GM12878 (cell line): ENCODE results near the gene NLE1. TPM values are rescaled to one million over a fixed set of nuclear protein-coding genes. Genes with fewer than 3 reads are reported as not detected.

Experiments used
- ATAC-seq: fragments of 200-7000 bp; cut with Tn5 transposase; 3 replicates; pipeline ENCODE4 v1.9.1; 2020; ENCODE audit warnings: mild to moderate bottlenecking, moderate library complexity
- BruUV-seq: library from RNA; stranded (reverse); fragments of 400-500 nt; replicated peaks from 2 replicates; lab custom pipeline; 2021; lab: Mats Ljungman, UMichigan
- CTCF ChIA-PET: fragments of 300-600 bp; sonication (Branson Sonifier 250); formaldehyde crosslinking; extraction: SDS; loops from one replicate; lab custom pipeline; 2021; ENCODE audit warnings: inconsistent platforms; lab: Yijun Ruan, JAX
- POLR2A ChIA-PET: fragments of 350-600 bp; formaldehyde crosslinking; extraction: SDS; loops from one replicate; lab custom pipeline; 2021; ENCODE audit warnings: inconsistent platforms; lab: Charles Lee
- RAD21 ChIA-PET: fragments of 300-600 bp; sonication (Branson Sonifier 250); formaldehyde crosslinking; loops from one replicate; lab custom pipeline; 2023; ENCODE audit warnings: antibody characterized with exemption; ENCODE audit not compliant: unreplicated experiment; lab: Charles Lee
- SMC1A ChIA-PET: fragments of 300-600 bp; sonication (Branson Sonifier 250); formaldehyde crosslinking; loops from one replicate; lab custom pipeline; 2023; ENCODE audit not compliant: unreplicated experiment, uncharacterized antibody; lab: Charles Lee
- DNase-seq: peaks from one replicate; pipeline ENCODE4 v3.0.0-alpha.2; 2011; ENCODE audit warnings: low read depth, low spot score
- FAIRE-seq: peaks from 3 replicates; lab custom pipeline; 2011; peaks lifted over from hg19 to GRCh38; lab: Jason Lieb, UNC
- H2AFZ ChIP-seq: 2 replicates; pipeline ENCODE4 v1.6.0; 2011; ENCODE audit warnings: low read depth, low read length, control low read depth; ENCODE audit not compliant: control insufficient read depth
- H3K27ac ChIP-seq: 2 replicates; pipeline ENCODE4 v1.5.1; 2011; ENCODE audit warnings: control low read depth; ENCODE audit not compliant: control insufficient read depth, insufficient read depth
- H3K27me3 ChIP-seq, 2 experiments: replicated peaks in 1 of 2; 2 replicates each; pipeline versions ENCODE4 v1.6.0 to v1.6.1; 2011; ENCODE audit warnings: low read length in 1 of 2; ENCODE audit not compliant: control insufficient read depth in 2 of 2, insufficient read depth in 2 of 2
- H3K36me3 ChIP-seq, 2 experiments: 2 replicates each; pipeline ENCODE4 v1.5.1; 2011; ENCODE audit warnings: low read length in 1 of 2; ENCODE audit not compliant: control insufficient read depth in 2 of 2, insufficient read depth in 2 of 2
- H3K4me1 ChIP-seq: 2 replicates; pipeline ENCODE4 v1.6.1; 2011; ENCODE audit warnings: mild to moderate bottlenecking, low read length, moderate library complexity, mixed read lengths; ENCODE audit not compliant: control insufficient read depth, insufficient read depth
- H3K4me2 ChIP-seq: 2 replicates; pipeline ENCODE4 v1.6.0; 2011; ENCODE audit warnings: control low read depth; ENCODE audit not compliant: control insufficient read depth, insufficient read depth
- H3K4me3 ChIP-seq: fragments of 200-600 bp; sonication (generic); 2 replicates; pipeline ENCODE4 v1.5.1; 2016
- H3K79me2 ChIP-seq: 2 replicates; pipeline ENCODE4 v1.6.0; 2011; ENCODE audit warnings: low read length; ENCODE audit not compliant: control insufficient read depth, insufficient read depth
- H3K9ac ChIP-seq: 2 replicates; pipeline ENCODE4 v1.8.0; 2011; ENCODE audit warnings: low read length, control low read depth, mixed read lengths; ENCODE audit not compliant: control insufficient read depth, insufficient read depth
- H3K9me3 ChIP-seq: replicated peaks from 3 replicates; pipeline ENCODE4 v1.5.1; 2011; ENCODE audit warnings: mild to moderate bottlenecking, low read length; ENCODE audit not compliant: control insufficient read depth, insufficient read depth
- H4K20me1 ChIP-seq: 2 replicates; pipeline ENCODE4 v1.6.0; 2011; ENCODE audit not compliant: control insufficient read depth, insufficient read depth
- BRCA1 ChIP-seq: IDR thresholded peaks from 2 replicates; pipeline ENCODE4 v1.6.1; 2011; ENCODE audit warnings: low read depth, low read length, improper control_type of control experiment
- DPF2 ChIP-seq: fragments of 450-650 bp; IDR thresholded peaks from 2 replicates; pipeline ENCODE4 v1.6.1; 2017; ENCODE audit warnings: mild to moderate bottlenecking
- IKZF2 ChIP-seq, 2 experiments: fragments of 450-650 bp; IDR thresholded peaks; 2 replicates each; pipeline ENCODE4 v1.6.1; 2017; ENCODE audit warnings: mild to moderate bottlenecking in 2 of 2, moderate library complexity in 2 of 2
- MEF2A ChIP-seq: IDR thresholded peaks from 2 replicates; pipeline ENCODE4 v1.6.1; 2011; ENCODE audit warnings: low read depth, mild to moderate bottlenecking, low read length, moderate library complexity; ENCODE audit not compliant: insufficient read depth
- MEF2B ChIP-seq: fragments of 450-650 bp; IDR thresholded peaks from 2 replicates; pipeline ENCODE4 v1.6.1; 2018; ENCODE audit warnings: mild to moderate bottlenecking, moderate library complexity; ENCODE audit not compliant: partially characterized antibody, poor library complexity, severe bottlenecking
- MXI1 ChIP-seq: fragments of 150-350 bp; IDR thresholded peaks from 2 replicates; pipeline ENCODE4 v1.6.1; 2011; ENCODE audit warnings: low read depth, mild to moderate bottlenecking, inconsistent platforms, low read length, improper control_type of control experiment
- RCOR1 ChIP-seq: conservative IDR thresholded peaks from 2 replicates; pipeline ENCODE4 v1.6.1; 2012; ENCODE audit warnings: low read depth, low read length, improper control_type of control experiment
- SIX5 ChIP-seq: IDR thresholded peaks from 2 replicates; pipeline ENCODE4 v1.6.1; 2011; ENCODE audit warnings: mild to moderate bottlenecking, low read depth, low read length, moderate library complexity; ENCODE audit not compliant: severe bottlenecking
- SUZ12 ChIP-seq: fragments of 200-600 bp; sonication (generic); IDR thresholded peaks from one replicate; pipeline ENCODE4 v1.6.1; 2018; ENCODE audit warnings: antibody characterized with exemption, mild to moderate bottlenecking; ENCODE audit not compliant: unreplicated experiment
- TCF12 ChIP-seq: IDR thresholded peaks from 2 replicates; pipeline ENCODE4 v1.6.1; 2011; ENCODE audit warnings: low read depth, mild to moderate bottlenecking, low read length
- ZNF207 ChIP-seq: fragments of 450-650 bp; IDR thresholded peaks from 2 replicates; pipeline ENCODE4 v1.6.1; 2014; ENCODE audit warnings: antibody characterized with exemption, mild to moderate bottlenecking, borderline replicate concordance
- WGBS: methylation state at CpG from one replicate; pipeline ENCODE4 v1.1.6; 2016; ENCODE audit warnings: low lambda C conversion rate; ENCODE audit not compliant: insufficient replicate concordance, insufficient coverage; ENCODE audit errors: missing lambda C conversion rate; 5-methylcytosine and 5-hydroxymethylcytosine counted together
- in situ Hi-C: fragments of 300-500 bp; cut with MboI; formaldehyde crosslinking; loops from 9 replicates; pipeline ENCODE4 v1.14.3; 2018; ENCODE audit warnings: mixed read lengths
- intact Hi-C: fragments of 100-400 bp; cut with micrococcal nuclease; formaldehyde crosslinking; loops from one replicate; pipeline ENCODE4 v1.14.2; 2022; ENCODE audit not compliant: unreplicated experiment
- polyA plus RNA-seq, 11 experiments: library from polyadenylated mRNA; depleted of rRNA in 4 of 11; unstranded in 6 of 11; stranded (reverse) in 5 of 11; fragments of >200 nt; fragmentation: Nextera tagmentation in 4 of 11; fragmentation: Illumina TruSeq in 1 of 11; extraction: Ambion mirVana in 4 of 11; extraction: Trizol in 1 of 11; gene quantifications; 1 replicate in 1 of 11; 2 replicates in 10 of 11; pipeline versions ENCODE4 v1.2.1 to v1.2.3, GENCODE V29; 2011 to 2016; ENCODE audit warnings: inconsistent platforms in 2 of 11, missing spikeins in 2 of 11, low read depth in 1 of 11
- total RNA-seq, 4 experiments: library from RNA; depleted of rRNA in 3 of 4; stranded (reverse); fragments of >200 nt in 3 of 4; fragmentation: Illumina TruSeq in 1 of 4; extraction: Trizol in 1 of 4; gene quantifications; 2 replicates each; pipeline versions ENCODE4 v1.2.1 to v1.2.3, GENCODE V29; 2013 to 2021
- TF ChIP-seq, protein P1 (sequence below): fragments of 450-650 bp; IDR thresholded peaks from 2 replicates; pipeline ENCODE4 v1.6.1; 2014; ENCODE audit warnings: mild to moderate bottlenecking
- TF ChIP-seq, protein P2 (sequence below): IDR thresholded peaks from 2 replicates; pipeline ENCODE4 v1.6.1; 2011; ENCODE audit warnings: mild to moderate bottlenecking, low read depth, low read length, moderate library complexity; ENCODE audit not compliant: insufficient replicate concordance
- TF ChIP-seq, protein P3 (sequence below): IDR thresholded peaks from 2 replicates; pipeline ENCODE4 v1.6.1; 2011; ENCODE audit warnings: low read depth, mild to moderate bottlenecking, low read length, moderate library complexity, borderline replicate concordance; ENCODE audit errors: extremely low read depth

The NLE1 gene
- total and polyA plus RNA-seq, 10 of the 15 experiments (the other 5 are each of a cell fraction or from before 2014, with no cell fraction given), result 2.4 to 33.5 (median 17.6) TPM

DNA sequence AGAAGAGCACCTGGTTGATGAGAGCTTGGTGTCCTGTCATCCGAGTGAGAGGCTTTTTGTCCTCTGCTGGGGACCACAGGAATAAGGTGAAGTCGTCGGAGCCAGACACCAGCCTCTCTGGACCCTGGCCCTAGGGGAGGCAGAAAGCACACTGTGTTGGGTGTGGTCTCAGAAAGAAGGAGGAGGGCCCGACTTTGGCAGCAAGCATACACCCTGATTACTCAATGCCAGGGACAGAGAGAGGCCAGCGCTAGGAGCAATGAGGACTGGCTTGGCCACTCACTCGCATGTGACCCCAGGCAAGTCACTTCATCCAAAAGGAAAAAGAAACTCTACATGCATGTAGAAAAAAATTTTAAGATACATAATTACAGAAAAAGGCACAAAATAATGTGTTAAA lies 6.8 kb downstream of the NLE1 start:
- WGBS, result 84% methylated on average over 6 of the region's 6 CpGs
- intact Hi-C loops (no loop called here), in situ Hi-C loops (no loop called here)
- ChIA-PET RAD21 (no interaction called here), POLR2A (no interaction called here), CTCF (no interaction called here), SMC1A (no interaction called here)
- Histone ChIP-seq H4K20me1 (no peaks in the 10 kb centered on the region), H3K4me2 (no peak overlapping the region), H3K4me3 (no peak overlapping the region), H3K36me3 (peaks cover 39 to 42% of the 10 kb centered on the region in 2 experiments), H3K9ac (no peak overlapping the region), H3K27me3 (no peaks in the 10 kb centered on the region), H2AFZ (no peak overlapping the region), H3K27ac (no peak overlapping the region), H3K4me1 (no peaks in the 10 kb centered on the region), H3K9me3 (no peaks in the 10 kb centered on the region), H3K79me2 (peaks cover 5% of the 10 kb centered on the region)
- no peak for TF ChIP-seq SUZ12
- TF ChIP-seq BRCA1, result no peak
- TF ChIP-seq MEF2B, result no peak
- no peak for TF ChIP-seq MEF2A
- TF ChIP-seq RCOR1, result no peak
- TF ChIP-seq SIX5, result no peak
- no peak for TF ChIP-seq MXI1
- TF ChIP-seq, protein P1, sequence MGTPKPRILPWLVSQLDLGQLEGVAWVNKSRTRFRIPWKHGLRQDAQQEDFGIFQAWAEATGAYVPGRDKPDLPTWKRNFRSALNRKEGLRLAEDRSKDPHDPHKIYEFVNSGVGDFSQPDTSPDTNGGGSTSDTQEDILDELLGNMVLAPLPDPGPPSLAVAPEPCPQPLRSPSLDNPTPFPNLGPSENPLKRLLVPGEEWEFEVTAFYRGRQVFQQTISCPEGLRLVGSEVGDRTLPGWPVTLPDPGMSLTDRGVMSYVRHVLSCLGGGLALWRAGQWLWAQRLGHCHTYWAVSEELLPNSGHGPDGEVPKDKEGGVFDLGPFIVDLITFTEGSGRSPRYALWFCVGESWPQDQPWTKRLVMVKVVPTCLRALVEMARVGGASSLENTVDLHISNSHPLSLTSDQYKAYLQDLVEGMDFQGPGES, result no peak
- TF ChIP-seq, protein P2, sequence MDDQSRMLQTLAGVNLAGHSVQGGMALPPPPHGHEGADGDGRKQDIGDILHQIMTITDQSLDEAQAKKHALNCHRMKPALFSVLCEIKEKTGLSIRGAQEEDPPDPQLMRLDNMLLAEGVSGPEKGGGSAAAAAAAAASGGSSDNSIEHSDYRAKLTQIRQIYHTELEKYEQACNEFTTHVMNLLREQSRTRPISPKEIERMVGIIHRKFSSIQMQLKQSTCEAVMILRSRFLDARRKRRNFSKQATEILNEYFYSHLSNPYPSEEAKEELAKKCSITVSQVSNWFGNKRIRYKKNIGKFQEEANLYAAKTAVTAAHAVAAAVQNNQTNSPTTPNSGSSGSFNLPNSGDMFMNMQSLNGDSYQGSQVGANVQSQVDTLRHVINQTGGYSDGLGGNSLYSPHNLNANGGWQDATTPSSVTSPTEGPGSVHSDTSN, result no peak
- no peak for TF ChIP-seq DPF2
- no peak for TF ChIP-seq ZNF207
- TF ChIP-seq, protein P3, sequence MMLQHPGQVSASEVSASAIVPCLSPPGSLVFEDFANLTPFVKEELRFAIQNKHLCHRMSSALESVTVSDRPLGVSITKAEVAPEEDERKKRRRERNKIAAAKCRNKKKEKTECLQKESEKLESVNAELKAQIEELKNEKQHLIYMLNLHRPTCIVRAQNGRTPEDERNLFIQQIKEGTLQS, result no peak
- no peak for TF ChIP-seq TCF12
- no peak for TF ChIP-seq IKZF2 (IDR thresholded peaks at IDR 0.05)
- BruUV-seq, result no TSS peak
- no peak for DNase-seq
- no peak for FAIRE-seq
- no peak for ATAC-seq
